Neural cell (in vitro differentiated cells): ENCODE data around the gene MUC2.

Source experiments
- CTCF ChIP-seq: fragments of 450-650 bp; IDR thresholded peaks from 2 replicates; pipeline ENCODE4 v1.5.1; 2014; ENCODE audit warnings: antibody characterized with exemption, mild to moderate bottlenecking, moderate library complexity; ENCODE audit not compliant: poor library complexity, severe bottlenecking
- EP300 ChIP-seq: fragments of 450-650 bp; conservative IDR thresholded peaks from 2 replicates; pipeline ENCODE4 v1.6.1; 2014; ENCODE audit warnings: antibody characterized with exemption, mild to moderate bottlenecking, moderate library complexity; ENCODE audit not compliant: poor library complexity, severe bottlenecking
- EZH2 ChIP-seq: fragments of 200-600, 300-800 bp; shearing (Covaris generic), sonication (generic); IDR thresholded peaks from 2 replicates; pipeline ENCODE4 v1.6.1; 2014; ENCODE audit warnings: antibody characterized with exemption, low read length, borderline replicate concordance, mild to moderate bottlenecking; ENCODE audit not compliant: insufficient read depth, poor library complexity, severe bottlenecking
- MXI1 ChIP-seq: fragments of 450-650 bp; conservative IDR thresholded peaks from 2 replicates; pipeline ENCODE4 v1.6.1; 2014; ENCODE audit warnings: antibody characterized with exemption, mild to moderate bottlenecking; ENCODE audit not compliant: poor library complexity, severe bottlenecking
- POLR2AphosphoS5 ChIP-seq: IDR thresholded peaks from 2 replicates; pipeline ENCODE4 v1.6.1; 2012
- REST ChIP-seq: IDR thresholded peaks from 2 replicates; pipeline ENCODE4 v1.6.1; 2012; ENCODE audit warnings: borderline replicate concordance
- SMC3 ChIP-seq: fragments of 450-650 bp; conservative IDR thresholded peaks from 2 replicates; pipeline ENCODE4 v1.6.1; 2014; ENCODE audit warnings: antibody characterized with exemption, mild to moderate bottlenecking, moderate library complexity; ENCODE audit not compliant: poor library complexity
- TAF1 ChIP-seq: IDR thresholded peaks from 2 replicates; pipeline ENCODE4 v1.6.1; 2012; ENCODE audit warnings: low read depth

GRCh38 chr11:1036931-1037330, 37.7 kb upstream of the MUC2 start:
- no peak for TF ChIP-seq CTCF
- no peak for TF ChIP-seq MXI1
- TF ChIP-seq TAF1: no peak
- no peak for TF ChIP-seq POLR2AphosphoS5
- TF ChIP-seq EP300: no peak
- TF ChIP-seq REST: no peak
- no peak for TF ChIP-seq SMC3
- TF ChIP-seq EZH2: no peak
